H1 (cell line): ENCODE data around the gene NCLN. TPM values are rescaled to one million over a fixed set of nuclear protein-coding genes. Genes with fewer than 3 reads are reported as not detected.

ENCODE experiments used
- CTCF ChIA-PET: fragments of 300-600 bp; sonication (Branson Sonifier 250); formaldehyde crosslinking; loops from one replicate; lab custom pipeline; 2021; ENCODE audit not compliant: partially characterized antibody; lab: Charles Lee
- POLR2A ChIA-PET: fragments of 300-600 bp; sonication (Branson Sonifier 250); formaldehyde crosslinking; loops from one replicate; lab custom pipeline; 2021; ENCODE audit warnings: inconsistent platforms; ENCODE audit not compliant: partially characterized antibody; lab: Charles Lee
- DNase-seq, 2 experiments: peaks; one replicate each; pipeline versions ENCODE4 v3.0.0 to v3.0.0-alpha.2; 2010 to 2022; ENCODE audit warnings: low spot score in 2 of 2, low read depth in 1 of 2, mixed read lengths in 1 of 2
- FAIRE-seq: peaks from 2 replicates; lab custom pipeline; 2011; peaks lifted over from hg19 to GRCh38; lab: Jason Lieb, UNC
- H2AFZ ChIP-seq: 2 replicates; pipeline ENCODE4 v1.8.1; 2012; ENCODE audit warnings: low read length, inconsistent platforms
- H2AK5ac ChIP-seq: 2 replicates; pipeline ENCODE4 v1.6.1; 2013; ENCODE audit warnings: low read depth, low read length
- H2BK120ac ChIP-seq: replicated peaks from 2 replicates; pipeline ENCODE3; 2013; ENCODE audit warnings: low read depth, low read length, inconsistent platforms
- H2BK12ac ChIP-seq: 2 replicates; pipeline ENCODE4 v1.6.1; 2013; ENCODE audit warnings: low read depth, low read length
- H2BK15ac ChIP-seq: 2 replicates; pipeline ENCODE4 v1.6.1; 2013; ENCODE audit warnings: low read length
- H2BK20ac ChIP-seq: 2 replicates; pipeline ENCODE4 v1.6.1; 2013; ENCODE audit warnings: low read length
- H2BK5ac ChIP-seq: 2 replicates; pipeline ENCODE4 v1.6.1; 2013; ENCODE audit warnings: low read depth, low read length
- H3K14ac ChIP-seq: 2 replicates; pipeline ENCODE4 v1.6.1; 2013; ENCODE audit warnings: inconsistent platforms; ENCODE audit not compliant: insufficient read length
- H3K18ac ChIP-seq: 2 replicates; pipeline ENCODE4 v1.6.1; 2013; ENCODE audit warnings: low read length; ENCODE audit errors: extremely low read depth
- H3K23ac ChIP-seq: 2 replicates; pipeline ENCODE4 v1.6.1; 2013; ENCODE audit warnings: inconsistent platforms; ENCODE audit not compliant: insufficient read length
- H3K23me2 ChIP-seq: 2 replicates; pipeline ENCODE4 v1.6.1; 2013; ENCODE audit warnings: low read depth, low read length
- H3K27ac ChIP-seq: 2 replicates; pipeline ENCODE4 v1.6.1; 2011; ENCODE audit warnings: low read depth, low read length, inconsistent platforms
- H3K27me3 ChIP-seq, 4 experiments: replicated peaks in 1 of 4; 1 replicate in 1 of 4; 2 replicates in 3 of 4; pipeline versions ENCODE4 v1.6.1 to v1.8.1; 2011 to 2013; ENCODE audit warnings: low read length in 3 of 4, mild to moderate bottlenecking in 3 of 4, inconsistent platforms in 2 of 4, mixed read lengths in 2 of 4, moderate library complexity in 1 of 4; ENCODE audit not compliant: control insufficient read depth in 3 of 4, insufficient read depth in 3 of 4; ENCODE audit errors: extremely low read depth in 1 of 4
- H3K36me3 ChIP-seq, 4 experiments: 2 replicates each; pipeline versions ENCODE4 v1.6.1 to v1.8.1; 2011 to 2013; ENCODE audit warnings: mild to moderate bottlenecking in 4 of 4, low read length in 3 of 4, moderate library complexity in 2 of 4, control low read depth in 1 of 4, inconsistent platforms in 1 of 4; ENCODE audit not compliant: insufficient read depth in 4 of 4, control insufficient read depth in 2 of 4
- H3K4ac ChIP-seq: replicated peaks from 2 replicates; pipeline ENCODE3; 2013; ENCODE audit warnings: low read length, low read depth, mixed read lengths, inconsistent platforms; ENCODE audit not compliant: insufficient read length
- H3K4me1 ChIP-seq, 4 experiments: replicated peaks in 1 of 4; 1 replicate in 1 of 4; 2 replicates in 3 of 4; pipeline versions ENCODE4 v1.6.1 to v1.8.1; 2011 to 2013; ENCODE audit warnings: low read length in 3 of 4, inconsistent platforms in 2 of 4, mixed read lengths in 1 of 4; ENCODE audit not compliant: insufficient read depth in 4 of 4, control insufficient read depth in 3 of 4
- H3K4me2 ChIP-seq, 2 experiments: 2 replicates each; pipeline versions ENCODE4 v1.6.1 to v1.8.1; 2011 to 2013; ENCODE audit warnings: low read depth in 2 of 2, low read length in 2 of 2, control low read depth in 1 of 2, inconsistent platforms in 1 of 2, mild to moderate bottlenecking in 1 of 2; ENCODE audit not compliant: insufficient read depth in 1 of 2
- H3K4me3 ChIP-seq, 4 experiments: fragments of 200-600, 300-600 bp in 1 of 4; sonication (generic), shearing (Covaris generic), sonication (Bioruptor Twin) in 1 of 4; 2 replicates each; pipeline versions ENCODE4 v1.5.1 to v1.8.1; 2011 to 2016; ENCODE audit warnings: low read length in 4 of 4, low read depth in 3 of 4, control low read depth in 2 of 4, inconsistent platforms in 2 of 4, mild to moderate bottlenecking in 2 of 4, mixed read lengths in 1 of 4, moderate library complexity in 1 of 4; ENCODE audit not compliant: insufficient read depth in 2 of 4; ENCODE audit errors: extremely low read depth in 1 of 4
- H3K56ac ChIP-seq: replicated peaks from 2 replicates; pipeline ENCODE3; 2013; ENCODE audit warnings: low read depth, mild to moderate bottlenecking, mixed read lengths, low read length, inconsistent platforms; ENCODE audit not compliant: insufficient read length
- H3K79me1 ChIP-seq: 2 replicates; pipeline ENCODE4 v1.6.1; 2013; ENCODE audit warnings: low read depth, low read length, control low read depth
- H3K79me2 ChIP-seq, 2 experiments: 2 replicates each; pipeline versions ENCODE4 v1.6.1 to v1.8.1; 2012 to 2013; ENCODE audit warnings: low read length in 2 of 2, mild to moderate bottlenecking in 2 of 2, inconsistent platforms in 1 of 2; ENCODE audit not compliant: insufficient read depth in 2 of 2, control insufficient read depth in 1 of 2
- H3K9ac ChIP-seq, 4 experiments: replicated peaks in 1 of 4; 1 replicate in 1 of 4; 2 replicates in 3 of 4; pipeline versions ENCODE4 v1.6.1 to v1.8.1; 2011 to 2013; ENCODE audit warnings: low read depth in 3 of 4, low read length in 3 of 4, control low read depth in 2 of 4, mild to moderate bottlenecking in 2 of 4, moderate library complexity in 2 of 4, inconsistent platforms in 1 of 4; ENCODE audit errors: extremely low read depth in 1 of 4
- H3K9me3 ChIP-seq, 2 experiments: 2 replicates each; pipeline versions ENCODE4 v1.6.1 to v1.8.1; 2012 to 2013; ENCODE audit warnings: mild to moderate bottlenecking in 2 of 2, moderate library complexity in 2 of 2, control low read depth in 1 of 2, inconsistent platforms in 1 of 2, low read depth in 1 of 2, low read length in 1 of 2, mixed read lengths in 1 of 2; ENCODE audit not compliant: insufficient read depth in 2 of 2
- H4K20me1 ChIP-seq, 2 experiments: replicated peaks in 1 of 2; 2 replicates each; pipeline versions ENCODE3 to v1.8.1; 2011 to 2013; ENCODE audit warnings: inconsistent platforms in 2 of 2, low read length in 2 of 2, mild to moderate bottlenecking in 1 of 2; ENCODE audit not compliant: insufficient read depth in 2 of 2, control insufficient read depth in 1 of 2
- H4K5ac ChIP-seq: 2 replicates; pipeline ENCODE4 v1.6.1; 2013; ENCODE audit warnings: low read length, low read depth, mixed read lengths, inconsistent platforms; ENCODE audit not compliant: insufficient read length
- H4K8ac ChIP-seq: 2 replicates; pipeline ENCODE4 v1.8.0; 2013; ENCODE audit warnings: mild to moderate bottlenecking, moderate library complexity, low read length, inconsistent platforms; ENCODE audit not compliant: insufficient read depth; ENCODE audit errors: extremely low read depth
- H4K91ac ChIP-seq: replicated peaks from 2 replicates; pipeline ENCODE3; 2013; ENCODE audit warnings: low read length, mixed read lengths, inconsistent platforms; ENCODE audit not compliant: insufficient read length
- CBX5 ChIP-seq: fragments of 300-800, 300-1000 bp; sonication (generic); IDR thresholded peaks from 2 replicates; pipeline ENCODE4 v1.7.1; 2016; ENCODE audit warnings: antibody characterized with exemption, low read length, low read depth
- POLR2AphosphoS5 ChIP-seq: IDR thresholded peaks from 2 replicates; pipeline ENCODE4 v1.6.1; 2011; ENCODE audit warnings: low read depth, low read length
- SIX5 ChIP-seq: IDR thresholded peaks from 2 replicates; pipeline ENCODE4 v1.6.1; 2011; ENCODE audit warnings: mild to moderate bottlenecking, low read depth, low read length
- WGBS, 2 experiments: shearing (Covaris generic) in 1 of 2; methylation state at CpG; one replicate each; pipeline versions ENCODE4 v1.1.6 to v1.1.7; 2013 to 2015; ENCODE audit warnings: low lambda C conversion rate in 2 of 2, mixed read lengths in 2 of 2, inconsistent platforms in 1 of 2, low coverage in 1 of 2, missing lambda C conversion rate in 1 of 2; ENCODE audit not compliant: insufficient replicate concordance in 2 of 2, insufficient coverage in 1 of 2, insufficient read length in 1 of 2; ENCODE audit errors: extremely low coverage in 1 of 2, missing lambda C conversion rate in 1 of 2; 5-methylcytosine and 5-hydroxymethylcytosine counted together
- polyA plus RNA-seq, 7 experiments: library from polyadenylated mRNA; depleted of rRNA in 3 of 7; stranded (reverse) in 5 of 7; unstranded in 2 of 7; fragments of >200 nt in 5 of 7; fragments of 200-250 nt in 2 of 7; gene quantifications; 1 replicate in 5 of 7; 2 replicates in 1 of 7; 4 replicates in 1 of 7; pipeline versions ENCODE4 v1.2.1 to v1.2.3, GENCODE V29; 2011 to 2013; ENCODE audit warnings: missing spikeins in 2 of 7, mixed read lengths in 2 of 7
- total RNA-seq: library from RNA; stranded (reverse); fragmentation: NEBNext Ultra II Directional; extraction: Animal tissue kit (Norgen Biotek cat#: 25700); gene quantifications from 2 replicates; pipeline ENCODE4 v1.2.1, GENCODE V29; 2021

NCLN gene
- total and polyA plus RNA-seq, 2 of the 8 experiments (the other 6 are each of a cell fraction or from before 2014, with no cell fraction given), result 89.2 to 103 TPM

- peaks cover 6 to 19% (median 9%) of the 10 kb centered on the region in 4 experiments for H3K4me1 ChIP-seq
- no peak overlapping the region for H3K14ac ChIP-seq
- 92% methylated on average over 4 of the region's 4 CpGs; no CpG with 5 or more reads in 1 of the 2 experiments for WGBS, 2 experiments
- no peak overlapping the region for H3K56ac ChIP-seq
- TF ChIP-seq SIX5, result no peak
- no peak for TF ChIP-seq CBX5
- TF ChIP-seq POLR2AphosphoS5, result no peak
- no peaks in the 10 kb centered on the region; a peak in 1 of 7 replicates for H3K27me3 ChIP-seq
- H2AFZ ChIP-seq, result no peak overlapping the region
- no peak overlapping the region for H2BK12ac ChIP-seq
- H3K23me2 ChIP-seq, result peaks cover 16% of the 10 kb centered on the region; the same call in 1 of the 2 replicates
- no peak for FAIRE-seq
- peaks cover 9 to 18% of the 10 kb centered on the region in 2 experiments for H4K20me1 ChIP-seq
- no peak overlapping the region for H2AK5ac ChIP-seq
- no peak overlapping the region for H3K27ac ChIP-seq
- H4K91ac ChIP-seq, result no peak overlapping the region
- no peak overlapping the region for H2BK15ac ChIP-seq
- POLR2A ChIA-PET, result interaction anchor here (1.1 to 2.2 kb wide), 6 partner anchors 8 to 18 kb away, joined by 3 to 7 read pairs (median 3); no protein-coding TSS in a partner anchor
- no peak overlapping the region for H3K4ac ChIP-seq
- H3K18ac ChIP-seq, result no peak overlapping the region
- no peak overlapping the region; the same call in 1 of the 2 replicates for H4K8ac ChIP-seq
- H3K9ac ChIP-seq, result no peak overlapping the region
- no peaks in the 10 kb centered on the region for H3K79me1 ChIP-seq
- H2BK20ac ChIP-seq, result no peak overlapping the region
- CTCF ChIA-PET, result interaction anchor here (0.6 to 2.0 kb wide), 9 partner anchors 12 to 253 kb away, joined by 3 to 8 read pairs (median 3); no protein-coding TSS in a partner anchor
- H3K79me2 ChIP-seq, result 0 out of 4 replicates have a peak, but pooled peaks cover 0 to 2% of the 10 kb centered on the region in 2 experiments
- no peak overlapping the region for H3K4me3 ChIP-seq
- no peak overlapping the region for H4K5ac ChIP-seq
- H3K9me3 ChIP-seq, result no peaks in the 10 kb centered on the region
- no peak for DNase-seq
- H3K4me2 ChIP-seq, result no peak overlapping the region
- H2BK120ac ChIP-seq, result no peak overlapping the region
- H3K36me3 ChIP-seq, result no peaks in the 10 kb centered on the region
- no peak overlapping the region for H3K23ac ChIP-seq
- no peak overlapping the region for H2BK5ac ChIP-seq
Observed at GRCh38 chr19:3229888-3230496, 44.3 kb downstream of the NCLN start.
